HG03025 (cell line): ENCODE data around the gene SENP8.
A peak's percentile ranks its signal among the peaks of the same experiment; 100 is the strongest.

ENCODE experiments used
- ATAC-seq: cut with Tn5 transposase; IDR thresholded peaks from one replicate; pipeline ENCODE4 v1.9.1; 2021; ENCODE audit warnings: mild to moderate bottlenecking, moderate library complexity; ENCODE audit not compliant: unreplicated experiment, low FRiP score

SENP8 gene

GRCh38 chr15:72112805-72113204, 5.4 kb upstream of the SENP8 start:
- no peak for ATAC-seq

DNA sequence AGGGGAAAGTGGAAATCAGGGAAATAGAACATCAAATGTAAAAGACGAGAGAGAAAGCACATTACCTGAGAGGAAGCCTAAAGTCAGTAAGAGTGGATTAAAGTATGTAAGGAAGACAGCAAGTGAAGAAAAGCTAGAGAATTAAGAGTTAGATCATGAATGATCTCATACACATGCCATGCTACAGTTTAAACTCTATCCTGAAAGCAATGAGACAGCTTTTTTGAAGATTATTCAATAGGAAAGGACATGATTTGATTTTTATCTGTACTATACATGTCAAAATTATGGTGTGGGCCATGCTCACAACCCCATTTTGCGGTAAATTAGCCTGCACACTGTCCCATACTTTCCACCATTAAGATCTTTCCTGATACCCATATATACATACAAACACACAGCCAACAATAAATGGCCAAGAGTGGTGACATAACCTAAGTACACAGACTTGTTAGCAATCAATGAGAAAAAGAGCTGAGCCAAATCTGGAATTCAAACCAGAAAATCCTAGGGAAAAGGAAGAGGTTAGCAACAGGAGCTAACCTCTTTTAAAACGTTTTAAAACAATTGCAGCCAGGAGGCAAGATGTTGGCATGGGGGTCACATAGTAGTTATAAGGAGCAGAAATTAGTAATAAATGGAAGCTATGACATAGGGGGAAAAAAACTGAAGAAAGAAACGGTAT, 4.7 kb upstream of the SENP8 start:
- ATAC-seq: no peak

DNA sequence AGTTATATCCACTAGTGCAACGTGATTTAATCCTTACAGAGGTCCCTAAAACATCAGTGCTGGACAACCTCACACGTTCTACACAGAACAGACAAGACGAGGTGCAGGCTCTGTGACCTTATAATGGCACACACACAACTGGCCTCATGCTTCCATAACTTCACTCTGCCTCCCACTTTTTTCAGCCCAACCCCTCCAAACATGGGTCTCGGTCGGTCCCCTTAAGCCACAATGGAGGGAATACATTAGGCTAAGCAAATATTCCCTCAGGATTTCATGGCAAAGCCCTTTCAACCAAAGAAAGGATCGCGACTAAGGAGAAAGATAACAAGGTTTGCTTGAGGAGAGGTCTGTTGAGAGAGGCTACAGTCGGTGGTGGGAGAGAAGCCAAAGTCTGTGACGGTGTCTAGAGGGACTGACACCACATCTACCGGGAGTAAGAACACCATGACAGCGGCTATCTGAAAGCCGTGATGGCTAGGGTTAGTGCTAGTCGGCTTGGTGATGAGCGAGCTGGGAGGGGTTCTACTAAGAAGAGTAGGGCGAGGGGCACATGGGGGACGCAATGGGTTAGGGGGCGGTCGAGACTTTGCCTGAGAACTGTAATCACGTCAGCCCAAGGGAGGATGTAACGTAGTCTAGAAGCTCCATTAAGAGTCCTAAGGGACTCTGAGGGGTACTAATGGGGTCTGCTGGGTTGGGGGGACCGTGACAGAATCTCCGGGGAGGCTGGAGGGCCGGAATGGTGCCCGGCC, 1.3 kb upstream of the SENP8 start:
- ATAC-seq: peak; percentile 4

DNA sequence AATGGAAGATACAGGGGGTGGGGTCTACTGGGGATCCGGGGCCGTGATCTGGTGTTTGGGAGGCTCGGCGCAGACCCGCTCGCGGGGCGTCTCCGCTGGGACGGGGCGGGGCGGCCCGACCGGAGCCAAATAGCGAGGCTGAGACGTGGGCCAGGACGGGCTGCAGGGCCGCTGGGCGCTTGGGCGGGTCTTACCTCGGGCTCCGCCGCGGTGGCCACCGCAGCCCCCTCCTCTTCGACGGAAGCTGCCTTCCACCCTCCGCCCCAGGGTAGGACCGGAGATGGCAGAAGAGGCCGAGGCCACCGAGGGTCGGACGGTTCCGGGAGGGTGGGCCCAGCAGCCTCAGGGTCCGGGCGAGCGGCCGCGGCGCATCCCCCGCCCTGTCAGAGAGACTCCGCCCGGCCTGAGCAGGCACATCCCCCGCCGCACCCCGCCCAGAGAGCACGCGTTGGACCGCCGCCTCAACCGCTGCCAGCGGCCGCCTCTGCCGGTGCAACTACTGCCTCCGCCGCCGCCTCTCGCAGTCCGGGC, 652 bp upstream of the SENP8 start:
- ATAC-seq: peak; percentile 66

- no peak for ATAC-seq
Observed at GRCh38 chr15:72124218-72124617, 6.0 kb downstream of the SENP8 start.

GRCh38 chr15:72127724-72128322, 9.6 kb downstream of the SENP8 start:
- ATAC-seq: no peak

- no peak for ATAC-seq
Observed at GRCh38 chr15:72128359-72128758, 10.2 kb downstream of the SENP8 start.

GRCh38 chr15:72130272-72130671, 12.1 kb downstream of the SENP8 start:
- ATAC-seq: no peak

GRCh38 chr15:72131922-72132321, 13.7 kb downstream of the SENP8 start:
- ATAC-seq: no peak

DNA sequence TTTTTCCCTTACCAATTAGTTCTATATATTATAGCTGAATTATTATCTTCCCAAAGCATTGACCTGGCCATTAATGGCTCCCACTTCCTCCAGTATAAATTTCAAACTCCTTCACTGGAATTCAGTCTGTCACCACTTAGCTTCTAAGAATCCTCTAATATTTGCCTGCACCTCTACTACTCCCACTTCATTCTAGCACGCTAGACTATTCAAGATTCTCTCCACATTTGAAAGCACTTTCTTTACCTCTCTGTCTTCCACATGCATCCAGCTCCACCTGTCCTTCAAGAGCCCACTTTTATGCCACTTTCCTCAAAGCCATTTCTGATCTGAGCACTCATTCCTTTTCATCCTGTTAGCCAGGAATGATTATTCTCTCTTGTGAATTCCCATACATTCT, 15.0 kb downstream of the SENP8 start:
- no peak for ATAC-seq

DNA sequence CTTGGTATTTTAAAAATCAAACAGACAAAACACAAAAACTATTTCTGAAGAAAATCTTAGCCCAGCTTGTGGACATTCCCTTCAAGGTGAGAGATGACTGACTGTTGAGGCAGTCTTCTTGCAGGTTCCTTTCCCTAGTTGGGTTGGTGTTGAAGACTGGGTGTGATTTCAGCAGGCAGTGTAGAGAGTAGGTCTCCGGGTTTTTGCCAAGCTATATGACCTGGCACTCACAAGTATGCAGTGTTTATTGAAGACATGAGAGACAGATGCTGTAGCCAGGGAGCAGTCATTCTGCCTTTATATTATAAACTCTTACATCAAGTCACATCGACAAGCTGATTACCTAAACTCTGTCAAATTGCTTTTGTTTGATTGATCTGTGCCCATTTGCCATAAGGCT, 17.5 kb downstream of the SENP8 start:
- no peak for ATAC-seq

- ATAC-seq: no peak
Observed at GRCh38 chr15:72136170-72137051, 18.2 kb downstream of the SENP8 start.

GRCh38 chr15:72139667-72140066, 21.5 kb downstream of the SENP8 start:
- ATAC-seq: no peak

- ATAC-seq: no peak
Observed at GRCh38 chr15:72140088-72140487, 21.9 kb downstream of the SENP8 start.

GRCh38 chr15:72141171-72142084, 23.2 kb downstream of the SENP8 start:
- peak; percentile 98 for ATAC-seq

- no peak for ATAC-seq
Observed at GRCh38 chr15:72146221-72146620, 28.0 kb downstream of the SENP8 start.

DNA sequence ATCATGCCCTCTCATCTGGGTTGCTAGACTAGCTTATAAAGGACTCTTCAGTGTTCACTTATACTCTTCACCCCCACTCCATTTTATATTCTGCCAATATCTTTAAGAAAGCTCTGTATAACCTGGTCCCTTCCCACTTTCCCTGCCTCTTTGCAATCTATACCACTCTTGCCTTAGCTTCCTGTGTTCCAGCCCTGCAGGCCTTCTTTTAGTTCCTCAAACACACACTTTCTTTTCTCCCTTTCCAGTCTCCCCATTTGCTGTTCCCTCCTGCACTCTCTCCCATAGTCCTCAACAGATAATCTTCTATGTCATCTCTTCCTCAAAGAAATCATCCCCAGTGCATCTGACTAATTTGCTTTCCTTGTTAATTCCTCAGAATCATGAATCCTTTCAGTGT, 28.7 kb downstream of the SENP8 start:
- ATAC-seq: no peak

GRCh38 chr15:72147418-72147817, 29.2 kb downstream of the SENP8 start:
- no peak for ATAC-seq

GRCh38 chr15:72153269-72154000, 35.2 kb downstream of the SENP8 start:
- no peak for ATAC-seq
